Glomerular visceral epithelial cell (primary cell): ENCODE data around the gene CHST11.
A peak's percentile ranks its signal among the peaks of the same experiment; 100 is the strongest.

Experiments
- DNase-seq: peaks from one replicate; pipeline ENCODE4 v3.0.0-alpha.2; 2016; ENCODE audit errors: extremely low spot score

Gene CHST11

DNA sequence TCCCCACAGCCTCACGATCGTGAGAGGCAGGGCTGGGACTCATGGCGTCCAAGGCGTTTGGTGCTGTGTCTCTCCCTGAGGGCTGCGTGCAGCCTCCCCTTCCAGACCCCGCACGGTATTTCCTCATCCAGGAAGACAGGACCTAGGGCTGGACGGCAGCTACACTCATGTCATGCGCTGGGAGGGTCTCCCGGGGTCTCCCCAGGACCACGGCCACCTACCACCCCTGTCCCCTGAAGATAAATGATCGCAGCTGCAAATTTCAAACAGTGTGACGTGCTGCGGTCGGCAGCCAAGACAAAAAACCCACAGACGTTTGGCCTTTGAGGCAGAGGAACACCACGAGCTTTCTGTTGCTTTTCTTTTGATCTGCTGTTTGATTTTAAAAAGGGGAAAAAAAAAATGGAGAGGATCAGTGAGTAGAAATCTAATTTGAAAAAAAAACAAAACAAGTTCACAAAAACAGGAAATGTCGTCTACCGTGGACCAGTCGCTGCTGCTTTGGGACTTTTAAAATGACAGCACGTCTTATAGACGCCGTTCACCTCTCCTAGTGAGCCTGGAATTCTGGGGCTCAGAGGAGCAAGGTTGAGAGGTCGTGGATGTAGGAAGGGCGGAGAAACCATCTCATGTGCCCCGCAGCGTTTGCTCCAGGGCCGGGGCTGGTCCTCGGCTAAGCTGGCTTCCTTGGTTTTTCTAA, 263.7 kb downstream of the CHST11 start:
- no peak for DNase-seq

DNA sequence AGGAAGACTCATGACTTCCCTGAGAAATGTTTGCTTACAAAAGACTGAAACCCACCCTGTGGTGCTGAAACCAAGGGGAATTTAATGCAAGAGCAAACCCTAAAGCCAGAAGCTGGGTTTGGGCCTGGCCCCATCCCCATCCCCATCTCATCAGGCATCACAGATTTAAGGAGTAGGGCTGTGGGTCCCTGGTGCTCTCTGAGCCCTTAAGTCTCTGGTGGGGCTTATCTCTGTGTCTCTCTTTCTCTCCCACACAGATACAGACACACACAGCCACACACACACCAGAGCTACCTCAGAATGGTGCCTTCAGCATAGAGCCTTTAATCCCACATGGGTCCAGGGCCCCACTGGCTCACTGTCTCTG, 264.3 kb downstream of the CHST11 start:
- no peak for DNase-seq

DNA sequence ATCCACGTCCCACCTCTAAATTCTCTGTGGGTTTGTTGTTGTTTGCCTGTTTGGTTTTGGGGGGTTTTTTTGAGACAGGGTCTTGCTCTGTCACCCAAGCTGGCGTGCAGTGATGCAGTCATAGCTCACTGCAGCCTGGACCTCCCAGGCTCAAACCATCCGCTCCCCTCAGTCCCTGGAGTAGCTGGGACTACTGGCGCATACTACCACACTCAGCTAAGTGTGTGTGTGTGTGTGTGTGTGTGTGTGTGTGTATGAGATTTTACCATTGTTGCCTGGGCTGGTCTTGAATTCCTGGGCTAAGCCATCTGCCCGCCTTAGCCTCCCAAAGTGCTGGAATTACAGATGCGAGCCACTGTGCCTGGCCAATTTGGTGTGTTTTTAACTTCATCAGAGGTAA, 265.2 kb downstream of the CHST11 start:
- no peak for DNase-seq

DNA sequence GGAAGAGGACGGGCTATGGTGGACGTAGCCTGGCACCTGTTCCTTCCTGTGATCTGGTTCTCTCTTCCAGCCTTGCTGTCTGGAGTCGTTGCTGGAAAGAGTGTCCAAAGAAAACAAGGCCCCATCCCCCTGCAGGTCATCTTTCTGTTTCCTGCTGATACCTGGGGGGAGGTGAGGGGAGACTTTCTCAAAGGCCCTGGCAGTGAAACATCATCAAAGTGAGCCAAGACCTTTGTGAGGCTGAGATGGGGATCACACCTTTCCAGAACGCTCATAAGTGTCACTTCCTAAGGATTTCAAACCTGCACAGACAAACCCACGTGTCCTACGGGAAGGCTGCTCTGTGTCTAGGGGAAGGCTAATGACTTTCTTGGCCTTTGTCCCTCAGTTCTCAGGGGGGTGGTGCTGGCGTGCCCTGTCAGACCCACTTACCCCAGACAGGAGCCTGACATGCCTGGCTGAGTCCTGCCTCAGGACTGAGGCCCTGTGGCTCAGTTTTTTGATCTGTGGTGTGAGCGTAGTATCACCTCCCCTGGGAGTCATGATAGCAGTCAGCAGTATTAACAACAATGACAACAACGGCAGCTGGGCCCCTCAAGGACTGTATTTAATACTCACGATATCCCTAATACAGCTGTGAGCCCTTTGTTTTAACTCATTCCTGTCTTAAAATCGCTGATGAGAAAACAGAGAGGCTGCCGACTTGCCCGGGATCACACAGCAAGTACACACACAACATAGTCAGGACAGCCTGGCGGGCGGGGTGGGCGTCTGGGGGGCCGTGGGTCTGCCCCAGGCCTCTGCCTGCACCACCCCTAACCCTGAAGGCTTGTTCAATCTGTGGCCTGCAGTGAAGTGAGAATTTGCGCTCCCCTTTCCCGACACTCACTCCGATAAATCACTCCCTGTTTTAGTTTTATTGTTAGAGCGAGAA, 266.1 kb downstream of the CHST11 start:
- peak; percentile 38 for DNase-seq

DNA sequence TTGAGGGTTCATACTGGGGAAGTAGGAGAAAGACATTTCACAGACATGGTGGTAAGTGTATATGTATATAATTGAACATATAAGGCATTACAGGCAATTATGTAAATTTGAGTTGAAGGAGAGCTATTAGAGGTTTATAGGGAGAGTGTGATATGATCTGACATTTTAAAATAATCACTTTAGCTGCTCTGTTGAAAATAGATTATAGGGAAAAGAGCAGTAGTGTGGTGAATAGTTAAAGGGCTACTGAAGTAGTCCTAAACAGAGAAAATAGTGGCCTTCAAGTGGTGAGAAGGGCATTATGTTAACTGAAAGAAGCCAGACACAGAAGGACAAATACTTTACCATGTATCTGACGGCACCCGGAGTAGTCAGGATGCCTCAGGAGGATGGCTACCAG, 267.1 kb downstream of the CHST11 start:
- DNase-seq, result no peak

DNA sequence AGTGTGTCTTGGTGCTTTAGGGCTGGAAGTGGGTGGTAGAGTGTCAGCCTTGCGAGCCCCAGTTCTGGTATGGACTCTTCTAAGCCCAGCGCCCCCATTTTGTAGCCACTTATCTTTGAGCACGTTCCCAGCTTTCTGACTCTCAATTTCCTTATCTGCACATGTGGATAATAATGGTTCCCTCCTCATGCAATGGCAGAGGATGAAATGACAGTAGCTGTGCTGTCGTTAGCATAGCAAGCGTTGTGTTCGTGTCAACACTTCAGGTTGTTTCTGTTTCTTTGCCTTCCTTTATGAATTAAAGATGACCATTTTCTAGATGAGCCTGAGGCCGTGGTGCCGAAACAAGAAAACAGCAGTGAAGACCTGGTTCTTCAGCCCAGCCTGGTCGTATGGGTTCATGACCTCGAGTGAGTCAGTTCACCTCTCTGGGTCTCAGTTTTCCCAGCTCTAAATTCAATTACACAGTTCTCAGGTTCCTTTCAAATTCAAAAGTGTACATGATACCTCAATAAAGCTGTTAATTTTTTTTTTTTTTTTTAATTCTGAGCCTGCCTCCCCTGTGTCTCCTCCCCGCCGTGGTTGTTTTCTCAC, 268.3 kb downstream of the CHST11 start:
- no peak for DNase-seq

DNA sequence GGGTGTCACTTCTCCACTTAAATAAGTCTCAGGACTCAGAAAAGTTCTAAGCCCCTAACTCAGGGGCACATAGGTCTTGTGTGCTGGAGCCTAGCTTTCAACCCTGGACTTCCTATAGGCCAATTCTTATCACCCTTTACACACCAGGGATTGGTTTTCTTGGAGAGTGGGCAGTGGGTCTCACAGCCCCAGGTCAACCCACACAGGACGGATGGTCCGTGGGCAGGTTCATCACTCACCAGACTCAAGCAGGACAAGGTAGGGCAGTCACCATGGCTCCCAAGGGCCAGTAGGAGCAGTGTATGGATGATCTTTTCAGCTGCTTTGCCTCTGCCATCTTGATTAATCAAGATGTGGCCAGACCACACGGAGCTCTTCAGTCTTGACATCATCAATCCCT, 268.9 kb downstream of the CHST11 start:
- DNase-seq, result no peak

DNA sequence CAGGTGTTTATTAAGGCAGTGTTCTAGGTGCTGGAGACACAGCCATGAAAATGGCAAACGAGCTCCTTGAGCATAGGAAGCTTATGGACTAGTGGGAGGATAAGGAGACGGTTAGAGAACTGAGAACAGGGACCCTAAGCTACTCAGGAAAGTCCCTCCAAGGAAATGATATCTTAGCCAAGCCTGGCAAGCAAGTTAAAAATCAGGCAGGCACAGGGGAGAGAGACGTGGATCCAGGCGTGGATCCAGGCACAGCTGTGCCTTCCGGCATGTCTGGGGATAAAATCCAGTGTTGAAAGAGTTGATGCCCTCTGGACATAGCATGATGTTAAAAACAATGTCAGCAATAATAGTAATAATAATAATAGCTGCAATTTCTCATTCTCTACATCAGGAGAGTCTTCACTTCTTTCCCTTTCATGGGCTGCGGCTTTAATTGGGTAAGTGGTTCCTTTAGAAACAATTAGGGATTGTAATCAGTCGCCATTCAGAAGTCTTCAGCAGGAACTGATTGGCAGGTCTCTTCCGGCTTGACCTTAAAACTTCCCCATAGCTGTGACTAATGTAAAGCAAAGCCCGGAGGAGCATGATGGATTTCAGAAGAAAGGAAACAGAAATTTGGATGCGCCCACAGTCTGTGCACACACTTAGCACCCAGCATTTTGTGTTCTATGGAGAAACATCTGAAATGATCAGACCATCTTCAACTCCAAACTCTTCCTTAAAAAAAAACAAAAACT, 271.1 kb downstream of the CHST11 start:
- DNase-seq, result no peak

DNA sequence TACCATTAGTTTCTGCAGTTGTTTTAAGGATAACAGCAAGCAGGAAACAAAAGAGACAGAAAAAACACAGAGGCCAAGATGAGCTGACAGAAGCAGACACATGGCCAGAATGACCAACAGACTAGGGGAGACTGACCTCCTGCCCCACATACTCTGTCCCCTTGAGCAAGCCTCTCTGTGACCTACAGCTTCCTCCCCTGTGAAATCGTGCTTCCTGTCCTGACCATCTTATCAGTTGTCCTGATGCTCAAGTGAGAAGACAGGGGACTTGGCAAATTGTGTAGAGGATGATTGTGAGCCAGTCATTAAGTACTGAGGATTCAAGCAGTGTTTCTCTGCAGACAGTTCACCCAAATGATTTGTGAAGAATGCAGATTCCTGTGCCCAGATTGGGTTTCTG, 272.3 kb downstream of the CHST11 start:
- no peak for DNase-seq

DNA sequence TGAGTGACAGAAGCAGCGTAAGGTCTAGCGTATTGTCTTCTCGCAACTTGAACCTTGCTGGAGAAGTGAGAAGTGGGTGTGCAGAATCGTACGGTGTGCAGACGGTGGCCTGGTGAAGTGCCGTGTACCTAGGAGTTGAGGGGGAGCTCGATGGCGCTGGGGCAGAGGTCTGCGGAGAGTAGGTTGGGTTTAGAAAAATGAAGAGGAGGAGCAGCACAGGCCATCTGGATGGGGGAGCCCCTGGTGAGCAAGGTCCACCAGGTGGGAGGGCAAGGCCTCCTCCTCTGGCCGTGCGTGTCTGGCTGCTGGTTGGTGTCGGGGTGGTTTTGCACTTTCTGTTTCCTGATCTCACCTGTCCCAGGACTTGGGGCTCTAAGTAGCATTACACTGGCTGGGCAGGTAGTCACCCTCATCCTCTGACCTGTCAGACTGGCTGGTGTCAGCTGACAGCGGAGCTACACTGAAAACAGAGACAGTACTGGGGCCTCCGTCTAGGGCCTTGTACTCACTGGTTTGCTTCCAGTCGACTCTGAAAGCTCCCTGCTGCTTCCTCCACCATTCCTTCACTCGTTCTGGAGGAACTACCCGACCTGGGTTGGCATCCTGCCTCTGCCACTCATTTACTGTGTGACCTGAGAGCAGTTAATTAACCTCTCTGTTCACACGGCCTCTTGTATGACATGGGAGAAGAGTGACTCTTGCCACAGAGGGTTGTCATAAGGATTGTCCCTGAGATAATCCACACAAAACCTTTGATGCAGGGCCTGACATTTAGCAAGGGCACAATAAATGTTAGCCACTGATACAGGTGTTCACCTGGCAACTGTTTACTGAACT, 273.1 kb downstream of the CHST11 start:
- no peak for DNase-seq

DNA sequence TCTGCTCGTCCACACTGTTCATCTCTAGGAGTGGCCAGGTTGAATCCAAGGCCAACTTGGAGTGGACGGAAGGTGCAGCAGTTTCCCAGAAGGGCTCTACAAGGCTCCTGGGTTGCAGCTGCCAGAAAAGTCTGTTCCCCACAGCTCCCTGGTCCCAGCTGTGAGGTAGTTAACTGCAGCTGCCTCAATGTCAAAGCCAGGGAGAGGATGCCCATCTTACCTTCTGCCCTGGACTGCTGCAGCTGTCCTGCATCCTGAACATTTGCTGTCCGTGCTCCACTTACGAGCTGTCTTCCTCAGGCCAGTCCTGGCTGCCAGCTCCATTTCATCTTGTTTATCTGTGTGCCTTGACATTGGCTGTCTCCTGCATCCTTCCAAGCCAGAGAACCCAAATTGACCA, 274.0 kb downstream of the CHST11 start:
- no peak for DNase-seq

DNA sequence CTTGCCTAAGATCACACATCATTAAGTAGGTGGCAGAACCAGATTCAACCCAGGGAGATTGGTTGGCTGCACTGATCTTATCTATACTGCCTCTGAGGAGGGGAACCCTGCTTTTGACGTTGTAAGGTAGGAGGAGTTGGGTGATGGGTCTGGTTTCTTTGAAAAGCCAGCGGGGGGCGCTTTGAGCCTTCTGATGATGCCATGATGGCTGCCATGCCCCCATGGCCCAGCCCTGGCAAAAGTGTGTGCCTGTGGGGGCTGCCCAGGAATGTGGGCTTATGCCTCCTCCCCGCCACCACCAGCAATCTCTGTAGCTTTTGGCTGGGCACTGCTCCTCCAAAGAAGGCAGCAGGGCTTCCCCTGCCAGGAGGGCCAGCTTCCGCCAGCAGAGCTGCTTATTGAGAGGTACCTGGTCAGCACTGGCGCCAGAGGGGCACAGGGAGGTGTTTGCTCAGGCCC, 277.0 kb downstream of the CHST11 start:
- DNase-seq, result peak; percentile 7

DNA sequence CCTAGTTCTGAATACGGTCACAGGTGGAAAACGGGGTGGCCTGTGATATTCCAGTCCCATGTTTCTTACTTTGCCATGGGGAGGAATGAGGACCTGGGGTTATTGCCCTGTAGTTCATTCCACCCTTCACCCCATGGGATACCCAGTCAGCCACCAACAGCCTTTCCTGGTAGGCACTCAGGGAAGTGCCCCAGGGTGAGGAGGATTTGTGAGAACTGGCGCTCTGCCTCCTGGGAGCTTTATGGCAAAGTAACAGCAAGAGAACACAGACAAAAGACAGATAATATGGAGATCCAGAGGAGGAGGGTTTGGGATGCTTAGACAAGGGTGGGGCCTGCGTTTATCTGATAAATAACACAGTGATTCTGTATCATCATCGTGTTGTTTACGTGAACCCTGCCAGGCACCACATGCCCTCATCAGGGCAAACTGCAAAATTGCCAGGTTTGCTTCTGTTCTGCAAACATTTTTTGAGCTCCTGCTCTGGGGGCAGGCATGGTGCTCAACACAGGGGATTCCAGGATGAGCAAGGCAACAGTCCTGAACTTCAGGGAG, 277.9 kb downstream of the CHST11 start:
- no peak for DNase-seq

DNA sequence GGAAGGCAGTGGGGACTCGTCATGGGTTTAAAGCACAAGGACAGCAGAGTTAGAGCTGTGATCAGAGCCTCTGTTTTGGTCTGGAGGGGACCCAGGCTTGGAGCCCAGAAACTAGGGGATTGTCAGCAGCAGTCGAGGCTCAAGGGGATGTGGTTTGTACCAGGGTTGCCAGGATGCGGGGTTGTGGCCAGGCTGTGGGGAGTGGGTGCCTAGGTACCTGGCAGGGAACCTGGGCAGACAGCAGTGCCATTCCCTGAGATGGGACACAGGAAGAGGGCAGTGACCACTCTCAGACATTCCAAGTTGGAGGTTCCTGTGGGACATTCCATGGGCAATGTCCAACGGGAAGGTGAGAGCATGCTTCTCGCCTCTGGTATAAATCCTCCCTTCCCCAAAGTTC, 279.1 kb downstream of the CHST11 start:
- DNase-seq, result no peak

DNA sequence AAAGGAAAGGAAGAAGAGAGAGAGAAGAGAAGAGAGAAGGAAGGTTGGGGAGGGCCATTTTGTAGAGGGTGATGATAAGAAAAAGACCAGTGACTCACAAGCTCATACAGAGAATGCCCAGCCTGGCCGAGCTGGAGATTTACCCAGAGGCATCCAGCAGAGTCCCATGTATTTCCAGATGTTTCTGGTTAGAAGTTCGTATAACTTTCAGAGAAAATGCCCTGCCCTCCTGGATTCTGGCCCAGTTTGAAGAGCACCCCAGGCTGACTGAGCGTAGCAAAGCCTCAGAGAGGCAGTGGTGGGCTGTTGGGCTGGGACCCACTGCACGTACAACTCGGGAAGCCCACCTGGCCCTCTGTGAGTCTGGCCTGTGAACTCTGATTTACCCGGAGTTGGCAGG, 279.6 kb downstream of the CHST11 start:
- DNase-seq, result no peak

DNA sequence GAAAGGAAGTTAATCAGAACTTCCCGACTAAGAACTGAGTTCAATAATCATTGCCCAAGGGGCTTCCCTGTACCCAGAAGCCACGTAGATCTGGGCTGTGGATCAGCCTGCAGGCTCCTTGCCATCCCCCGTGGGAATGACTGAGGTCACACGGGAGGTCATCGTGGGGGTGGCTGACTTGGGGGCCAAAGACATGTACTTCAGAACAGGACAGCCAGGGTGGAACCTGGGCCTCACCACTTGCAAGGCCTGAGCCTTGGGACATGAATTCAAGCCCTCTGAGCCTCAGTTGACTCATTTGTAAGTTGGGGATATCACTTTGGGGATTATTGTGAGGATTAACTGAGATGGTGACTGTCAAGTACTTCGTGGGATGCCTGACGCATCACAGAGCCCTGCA, 280.4 kb downstream of the CHST11 start:
- no peak for DNase-seq

DNA sequence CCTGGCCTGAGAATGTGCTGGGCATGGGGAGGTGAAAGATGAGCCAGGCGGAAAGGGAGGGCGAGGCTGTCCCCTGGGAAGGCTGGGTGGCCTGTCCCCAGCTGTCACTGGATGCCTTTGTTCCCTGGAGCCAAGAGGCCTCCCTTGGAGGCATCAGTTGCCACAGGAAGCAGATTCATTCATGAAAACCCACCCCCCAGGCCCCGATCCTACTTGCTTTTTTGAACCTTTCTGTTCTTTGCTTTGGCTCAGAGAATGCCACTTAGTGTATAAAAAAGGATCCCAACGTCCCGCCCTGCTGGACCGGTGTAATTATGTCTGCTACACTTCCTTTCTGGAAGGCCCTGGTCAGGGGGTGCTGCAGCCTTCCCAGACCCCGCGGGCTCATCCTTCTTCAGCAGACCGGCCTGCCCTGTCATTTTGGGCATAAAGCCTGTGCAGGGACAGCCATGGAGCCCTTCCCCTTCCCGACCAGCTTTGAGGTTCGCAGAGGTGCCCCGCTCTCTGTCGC, 281.1 kb downstream of the CHST11 start:
- no peak for DNase-seq

DNA sequence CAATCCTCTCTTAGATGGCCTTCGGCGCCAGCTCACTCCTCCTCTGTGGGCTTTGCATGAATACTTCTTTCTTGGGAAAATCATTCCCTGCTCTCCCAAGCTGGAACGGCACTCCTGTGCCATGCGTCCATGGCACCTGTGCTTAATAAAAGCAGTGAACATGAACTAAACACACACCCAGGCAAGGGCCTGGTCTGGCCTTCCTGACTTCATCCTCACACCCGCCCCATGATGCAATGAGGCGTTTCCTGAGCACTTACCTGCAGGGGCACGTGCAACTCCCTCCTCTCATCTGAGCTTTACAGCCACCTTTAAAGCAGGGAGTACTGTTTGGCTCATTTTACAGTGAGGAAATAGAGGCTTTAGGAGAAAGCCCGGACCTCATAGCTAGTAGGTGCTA, 281.6 kb downstream of the CHST11 start:
- no peak for DNase-seq

DNA sequence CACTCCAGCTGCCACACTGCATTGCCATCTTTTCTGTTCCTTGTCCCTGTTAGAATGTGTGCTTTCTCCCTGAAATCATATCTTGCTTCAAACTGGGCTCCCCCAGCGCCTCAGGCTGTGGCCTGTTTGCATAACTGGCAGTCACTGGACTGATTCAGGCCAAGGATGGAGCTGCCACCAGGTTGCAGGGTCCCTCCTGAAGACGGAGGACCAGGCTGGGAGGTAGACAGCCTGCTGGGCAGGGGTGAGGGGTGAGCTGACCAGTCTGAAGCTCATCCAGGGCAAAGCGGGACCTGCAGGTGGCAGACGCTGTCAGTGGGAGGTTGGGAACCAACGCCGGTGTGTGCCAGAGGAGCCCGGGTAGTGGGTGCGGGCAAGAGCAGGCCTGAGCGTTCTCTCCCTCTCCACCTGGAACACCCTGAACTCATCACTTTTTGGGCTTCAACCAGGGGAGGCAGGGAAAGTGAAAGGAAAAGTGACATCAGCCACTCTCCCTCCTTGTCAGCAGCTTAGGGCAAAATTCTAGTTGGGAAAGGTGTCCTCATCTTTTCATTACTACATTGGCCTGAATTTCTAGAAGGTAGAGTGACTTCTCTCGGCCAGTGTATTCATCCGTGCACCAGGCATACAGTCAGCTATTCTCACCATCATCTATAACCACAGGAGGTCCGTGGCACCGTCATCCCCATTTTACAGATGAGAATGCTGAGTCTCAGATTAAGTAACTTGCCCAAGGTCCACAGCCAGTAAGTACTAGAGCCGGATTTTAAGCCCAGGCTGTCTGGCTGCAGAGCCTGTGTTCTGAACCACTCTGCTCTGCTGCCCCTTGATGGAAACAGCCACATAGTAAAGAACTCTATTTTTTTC, 282.3 kb downstream of the CHST11 start:
- no peak for DNase-seq

DNA sequence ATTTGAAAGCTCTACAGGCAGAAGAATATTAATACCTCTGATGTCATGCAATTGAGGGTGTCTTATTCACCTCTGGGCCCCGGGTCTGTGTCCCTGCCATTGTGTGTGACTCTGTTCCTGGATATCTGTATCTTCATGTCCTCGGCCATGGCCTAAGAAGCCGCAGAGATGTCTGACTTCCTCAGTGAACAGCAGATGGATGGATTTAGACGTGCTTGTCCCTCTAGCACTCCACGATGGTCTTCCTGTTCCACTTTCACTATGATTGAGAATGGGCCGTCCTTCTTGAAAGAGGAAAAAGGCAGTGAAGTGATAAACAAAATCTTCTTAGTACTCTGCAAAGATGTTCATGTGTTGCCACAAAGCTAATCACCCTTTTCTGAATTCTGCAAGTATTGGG, 283.9 kb downstream of the CHST11 start:
- DNase-seq, result no peak
